H1 (cell line): ENCODE results near the gene GRM8. TPM values are rescaled to one million over a fixed set of nuclear protein-coding genes. Genes with fewer than 3 reads are reported as not detected.

ENCODE experiments used
- ASH2L ChIP-seq: fragments of 200-600, 300-600 bp; sonication (generic); IDR thresholded peaks from one replicate; pipeline ENCODE4 v1.7.1; 2017; ENCODE audit warnings: low read length
- KDM5A ChIP-seq: fragments of 200-600 bp; IDR thresholded peaks from 2 replicates; pipeline ENCODE4 v1.7.1; 2012; ENCODE audit warnings: mild to moderate bottlenecking, low read length, inconsistent platforms, mixed read lengths
- RAD21 ChIP-seq, 2 experiments: IDR thresholded peaks in 1 of 2; conservative IDR thresholded peaks in 1 of 2; 2 replicates each; pipeline ENCODE4 v1.6.1; 2011; ENCODE audit warnings: low read depth in 2 of 2, low read length in 2 of 2, improper control_type of control experiment in 1 of 2, inconsistent platforms in 1 of 2, mild to moderate bottlenecking in 1 of 2, moderate library complexity in 1 of 2
- RXRA ChIP-seq: IDR thresholded peaks from 2 replicates; pipeline ENCODE4 v1.6.1; 2011; ENCODE audit warnings: low read depth, mild to moderate bottlenecking, low read length, moderate library complexity; ENCODE audit not compliant: insufficient read depth
- SP2 ChIP-seq: IDR thresholded peaks from 2 replicates; pipeline ENCODE4 v1.6.1; 2012; ENCODE audit warnings: mild to moderate bottlenecking, low read length, inconsistent platforms
- polyA plus RNA-seq, 7 experiments: library from polyadenylated mRNA; depleted of rRNA in 3 of 7; stranded (reverse) in 5 of 7; unstranded in 2 of 7; fragments of >200 nt in 5 of 7; fragments of 200-250 nt in 2 of 7; gene quantifications; 1 replicate in 5 of 7; 2 replicates in 1 of 7; 4 replicates in 1 of 7; pipeline versions ENCODE4 v1.2.1 to v1.2.3, GENCODE V29; 2011 to 2013; ENCODE audit warnings: missing spikeins in 2 of 7, mixed read lengths in 2 of 7
- total RNA-seq: library from RNA; stranded (reverse); fragmentation: NEBNext Ultra II Directional; extraction: Animal tissue kit (Norgen Biotek cat#: 25700); gene quantifications from 2 replicates; pipeline ENCODE4 v1.2.1, GENCODE V29; 2021
- TF ChIP-seq, protein P1 (sequence below): fragments of 300-600 bp; sonication (generic); IDR thresholded peaks from 2 replicates; pipeline ENCODE4 v1.7.1; 2012; ENCODE audit warnings: low read length, moderate library complexity, mild to moderate bottlenecking, inconsistent platforms; ENCODE audit not compliant: insufficient replicate concordance
- TF ChIP-seq, protein P2 (sequence below): IDR thresholded peaks from 2 replicates; pipeline ENCODE4 v1.6.1; 2011; ENCODE audit warnings: low read length, improper control_type of control experiment

GRM8 gene
- total and polyA plus RNA-seq, 2 of the 8 experiments (the other 6 are each of a cell fraction or from before 2014, with no cell fraction given), result 2.6 to 2.8 TPM

DNA sequence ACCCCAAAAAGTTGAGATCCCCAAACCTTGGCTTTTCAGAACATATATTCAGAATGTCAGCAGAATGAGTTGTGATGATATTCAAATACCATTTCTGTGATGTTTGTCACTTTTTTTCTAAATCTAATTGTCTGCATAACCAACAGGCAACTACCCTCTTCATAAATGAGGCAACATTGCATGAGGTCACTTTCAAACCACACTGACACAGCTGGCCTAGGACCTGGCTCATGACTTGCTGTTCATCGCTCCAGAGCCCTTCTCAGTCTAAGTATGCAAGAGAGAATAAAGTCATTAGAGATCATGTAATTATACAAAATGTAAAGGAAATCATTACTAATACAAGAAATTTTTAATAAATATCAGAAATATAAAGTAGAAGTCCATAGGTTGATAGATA, 681.9 kb downstream of the GRM8 start (continued):
- TF ChIP-seq, protein P1, sequence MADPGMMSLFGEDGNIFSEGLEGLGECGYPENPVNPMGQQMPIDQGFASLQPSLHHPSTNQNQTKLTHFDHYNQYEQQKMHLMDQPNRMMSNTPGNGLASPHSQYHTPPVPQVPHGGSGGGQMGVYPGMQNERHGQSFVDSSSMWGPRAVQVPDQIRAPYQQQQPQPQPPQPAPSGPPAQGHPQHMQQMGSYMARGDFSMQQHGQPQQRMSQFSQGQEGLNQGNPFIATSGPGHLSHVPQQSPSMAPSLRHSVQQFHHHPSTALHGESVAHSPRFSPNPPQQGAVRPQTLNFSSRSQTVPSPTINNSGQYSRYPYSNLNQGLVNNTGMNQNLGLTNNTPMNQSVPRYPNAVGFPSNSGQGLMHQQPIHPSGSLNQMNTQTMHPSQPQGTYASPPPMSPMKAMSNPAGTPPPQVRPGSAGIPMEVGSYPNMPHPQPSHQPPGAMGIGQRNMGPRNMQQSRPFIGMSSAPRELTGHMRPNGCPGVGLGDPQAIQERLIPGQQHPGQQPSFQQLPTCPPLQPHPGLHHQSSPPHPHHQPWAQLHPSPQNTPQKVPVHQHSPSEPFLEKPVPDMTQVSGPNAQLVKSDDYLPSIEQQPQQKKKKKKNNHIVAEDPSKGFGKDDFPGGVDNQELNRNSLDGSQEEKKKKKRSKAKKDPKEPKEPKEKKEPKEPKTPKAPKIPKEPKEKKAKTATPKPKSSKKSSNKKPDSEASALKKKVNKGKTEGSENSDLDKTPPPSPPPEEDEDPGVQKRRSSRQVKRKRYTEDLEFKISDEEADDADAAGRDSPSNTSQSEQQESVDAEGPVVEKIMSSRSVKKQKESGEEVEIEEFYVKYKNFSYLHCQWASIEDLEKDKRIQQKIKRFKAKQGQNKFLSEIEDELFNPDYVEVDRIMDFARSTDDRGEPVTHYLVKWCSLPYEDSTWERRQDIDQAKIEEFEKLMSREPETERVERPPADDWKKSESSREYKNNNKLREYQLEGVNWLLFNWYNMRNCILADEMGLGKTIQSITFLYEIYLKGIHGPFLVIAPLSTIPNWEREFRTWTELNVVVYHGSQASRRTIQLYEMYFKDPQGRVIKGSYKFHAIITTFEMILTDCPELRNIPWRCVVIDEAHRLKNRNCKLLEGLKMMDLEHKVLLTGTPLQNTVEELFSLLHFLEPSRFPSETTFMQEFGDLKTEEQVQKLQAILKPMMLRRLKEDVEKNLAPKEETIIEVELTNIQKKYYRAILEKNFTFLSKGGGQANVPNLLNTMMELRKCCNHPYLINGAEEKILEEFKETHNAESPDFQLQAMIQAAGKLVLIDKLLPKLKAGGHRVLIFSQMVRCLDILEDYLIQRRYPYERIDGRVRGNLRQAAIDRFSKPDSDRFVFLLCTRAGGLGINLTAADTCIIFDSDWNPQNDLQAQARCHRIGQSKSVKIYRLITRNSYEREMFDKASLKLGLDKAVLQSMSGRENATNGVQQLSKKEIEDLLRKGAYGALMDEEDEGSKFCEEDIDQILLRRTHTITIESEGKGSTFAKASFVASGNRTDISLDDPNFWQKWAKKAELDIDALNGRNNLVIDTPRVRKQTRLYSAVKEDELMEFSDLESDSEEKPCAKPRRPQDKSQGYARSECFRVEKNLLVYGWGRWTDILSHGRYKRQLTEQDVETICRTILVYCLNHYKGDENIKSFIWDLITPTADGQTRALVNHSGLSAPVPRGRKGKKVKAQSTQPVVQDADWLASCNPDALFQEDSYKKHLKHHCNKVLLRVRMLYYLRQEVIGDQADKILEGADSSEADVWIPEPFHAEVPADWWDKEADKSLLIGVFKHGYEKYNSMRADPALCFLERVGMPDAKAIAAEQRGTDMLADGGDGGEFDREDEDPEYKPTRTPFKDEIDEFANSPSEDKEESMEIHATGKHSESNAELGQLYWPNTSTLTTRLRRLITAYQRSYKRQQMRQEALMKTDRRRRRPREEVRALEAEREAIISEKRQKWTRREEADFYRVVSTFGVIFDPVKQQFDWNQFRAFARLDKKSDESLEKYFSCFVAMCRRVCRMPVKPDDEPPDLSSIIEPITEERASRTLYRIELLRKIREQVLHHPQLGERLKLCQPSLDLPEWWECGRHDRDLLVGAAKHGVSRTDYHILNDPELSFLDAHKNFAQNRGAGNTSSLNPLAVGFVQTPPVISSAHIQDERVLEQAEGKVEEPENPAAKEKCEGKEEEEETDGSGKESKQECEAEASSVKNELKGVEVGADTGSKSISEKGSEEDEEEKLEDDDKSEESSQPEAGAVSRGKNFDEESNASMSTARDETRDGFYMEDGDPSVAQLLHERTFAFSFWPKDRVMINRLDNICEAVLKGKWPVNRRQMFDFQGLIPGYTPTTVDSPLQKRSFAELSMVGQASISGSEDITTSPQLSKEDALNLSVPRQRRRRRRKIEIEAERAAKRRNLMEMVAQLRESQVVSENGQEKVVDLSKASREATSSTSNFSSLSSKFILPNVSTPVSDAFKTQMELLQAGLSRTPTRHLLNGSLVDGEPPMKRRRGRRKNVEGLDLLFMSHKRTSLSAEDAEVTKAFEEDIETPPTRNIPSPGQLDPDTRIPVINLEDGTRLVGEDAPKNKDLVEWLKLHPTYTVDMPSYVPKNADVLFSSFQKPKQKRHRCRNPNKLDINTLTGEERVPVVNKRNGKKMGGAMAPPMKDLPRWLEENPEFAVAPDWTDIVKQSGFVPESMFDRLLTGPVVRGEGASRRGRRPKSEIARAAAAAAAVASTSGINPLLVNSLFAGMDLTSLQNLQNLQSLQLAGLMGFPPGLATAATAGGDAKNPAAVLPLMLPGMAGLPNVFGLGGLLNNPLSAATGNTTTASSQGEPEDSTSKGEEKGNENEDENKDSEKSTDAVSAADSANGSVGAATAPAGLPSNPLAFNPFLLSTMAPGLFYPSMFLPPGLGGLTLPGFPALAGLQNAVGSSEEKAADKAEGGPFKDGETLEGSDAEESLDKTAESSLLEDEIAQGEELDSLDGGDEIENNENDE, result no peak
- TF ChIP-seq RXRA (no peak), SP2 (no peak), ASH2L (no peak), RAD21 (IDR thresholded peaks at IDR 0.05 in 1 of 2, conservative IDR thresholded peaks at IDR 0.05 in 1 of 2; ENCODE audit: low read depth in 2 of 2, low read length in 2 of 2) (no peak), KDM5A (no peak)
- TF ChIP-seq, protein P2, sequence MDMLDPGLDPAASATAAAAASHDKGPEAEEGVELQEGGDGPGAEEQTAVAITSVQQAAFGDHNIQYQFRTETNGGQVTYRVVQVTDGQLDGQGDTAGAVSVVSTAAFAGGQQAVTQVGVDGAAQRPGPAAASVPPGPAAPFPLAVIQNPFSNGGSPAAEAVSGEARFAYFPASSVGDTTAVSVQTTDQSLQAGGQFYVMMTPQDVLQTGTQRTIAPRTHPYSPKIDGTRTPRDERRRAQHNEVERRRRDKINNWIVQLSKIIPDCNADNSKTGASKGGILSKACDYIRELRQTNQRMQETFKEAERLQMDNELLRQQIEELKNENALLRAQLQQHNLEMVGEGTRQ, result no peak
